Measurements from ENCODE around the gene DSP.

DSP gene

GRCh38 chr6:7515363-7515762 lies 26.1 kb upstream of the DSP start:
- Histone ChIP-seq H3K18ac (ENCODE audit: low read length) (no peak overlapping the region), H2BK5ac (ENCODE audit: low read depth, low read length, poor library complexity) (no peak overlapping the region), H3K14ac (ENCODE audit: low read length) (no peak overlapping the region), H4K12ac (ENCODE audit: low read depth, low read length) (no peak overlapping the region), H2AFZ (ENCODE audit: insufficient read depth, low read length, poor library complexity) (no peak overlapping the region), H3K4ac (ENCODE audit: low read depth, low read length) (no peak overlapping the region), H3K79me1 (ENCODE audit: low read length) (no peaks in the 10 kb centered on the region), H3K23ac (ENCODE audit: low read length) (no peak overlapping the region), H3K4me1 (ENCODE audit: control insufficient read depth in 1 of 2, insufficient read depth in 2 of 2, low read length in 2 of 2) (no peaks in the 10 kb centered on the region), H3K9me3 (ENCODE audit: insufficient read depth, low read depth, low read length) (no peaks in the 10 kb centered on the region), H2BK120ac (ENCODE audit: insufficient read depth, low read length, poor library complexity) (no peak overlapping the region), H4K8ac (ENCODE audit: low read depth, low read length) (no peak overlapping the region), H3K27ac (ENCODE audit: low read depth, low read length) (no peak overlapping the region), H3K27me3 (ENCODE audit: insufficient read depth, low read length) (no peaks in the 10 kb centered on the region), H2BK12ac (ENCODE audit: low read length) (no peak overlapping the region), H4K91ac (ENCODE audit: low read depth, low read length) (no peak overlapping the region), H3K4me3 (ENCODE audit: low read depth, low read length) (no peak overlapping the region), H3K4me2 (ENCODE audit: low read length) (no peak overlapping the region), H3K9ac (ENCODE audit: low read length) (no peak overlapping the region), H2AK5ac (ENCODE audit: low read length) (no peak overlapping the region), H3K36me3 (ENCODE audit: control insufficient read depth in 1 of 2, insufficient read depth in 2 of 2, low read length in 2 of 2) (no peaks in the 10 kb centered on the region), H3K79me2 (ENCODE audit: control insufficient read depth, insufficient read depth, low read length, poor library complexity) (no peaks in the 10 kb centered on the region)
- no peak for DNase-seq
- no CpG with 5 or more reads among the region's 2 CpGs for WGBS (ENCODE audit: extremely low coverage, insufficient coverage, insufficient read length)

- H3K4me3 ChIP-seq (ENCODE audit: low read depth, low read length), result no peak overlapping the region
- H3K4me2 ChIP-seq (ENCODE audit: low read length), result no peak overlapping the region
- no peak overlapping the region for H4K12ac ChIP-seq (ENCODE audit: low read depth, low read length)
- H3K4ac ChIP-seq (ENCODE audit: low read depth, low read length), result no peak overlapping the region
- DNase-seq, result no peak
- H4K8ac ChIP-seq (ENCODE audit: low read depth, low read length), result no peak overlapping the region
- H3K79me1 ChIP-seq (ENCODE audit: low read length), result no peaks in the 10 kb centered on the region
- H3K14ac ChIP-seq (ENCODE audit: low read length), result no peak overlapping the region
- H3K18ac ChIP-seq (ENCODE audit: low read length), result no peak overlapping the region
- H3K9ac ChIP-seq (ENCODE audit: low read length), result no peak overlapping the region
- no peak overlapping the region for H2BK120ac ChIP-seq (ENCODE audit: insufficient read depth, low read length, poor library complexity)
- no peaks in the 10 kb centered on the region for H3K79me2 ChIP-seq (ENCODE audit: control insufficient read depth, insufficient read depth, low read length, poor library complexity)
- no peak overlapping the region for H4K91ac ChIP-seq (ENCODE audit: low read depth, low read length)
- no peak overlapping the region for H2BK12ac ChIP-seq (ENCODE audit: low read length)
- no peak overlapping the region for H3K23ac ChIP-seq (ENCODE audit: low read length)
- H2BK5ac ChIP-seq (ENCODE audit: low read depth, low read length, poor library complexity), result no peak overlapping the region
- H3K4me1 ChIP-seq (ENCODE audit: control insufficient read depth in 1 of 2, insufficient read depth in 2 of 2, low read length in 2 of 2), result no peaks in the 10 kb centered on the region
- no peaks in the 10 kb centered on the region for H3K27me3 ChIP-seq (ENCODE audit: insufficient read depth, low read length)
- no peaks in the 10 kb centered on the region for H3K36me3 ChIP-seq (ENCODE audit: control insufficient read depth in 1 of 2, insufficient read depth in 2 of 2, low read length in 2 of 2)
- H3K27ac ChIP-seq (ENCODE audit: low read depth, low read length), result no peak overlapping the region
- no peak overlapping the region for H2AK5ac ChIP-seq (ENCODE audit: low read length)
- H2AFZ ChIP-seq (ENCODE audit: insufficient read depth, low read length, poor library complexity), result no peak overlapping the region
- H3K9me3 ChIP-seq (ENCODE audit: insufficient read depth, low read depth, low read length), result no peaks in the 10 kb centered on the region
- no CpG with 5 or more reads among the region's 8 CpGs for WGBS (ENCODE audit: extremely low coverage, insufficient coverage, insufficient read length)
Measured at GRCh38 chr6:7518877-7519276, 22.6 kb upstream of the DSP start.

GRCh38 chr6:7522873-7523272 lies 18.6 kb upstream of the DSP start:
- Histone ChIP-seq H2AK5ac (ENCODE audit: low read length) (no peak overlapping the region), H2BK120ac (ENCODE audit: insufficient read depth, low read length, poor library complexity) (no peak overlapping the region), H4K8ac (ENCODE audit: low read depth, low read length) (no peak overlapping the region), H2BK12ac (ENCODE audit: low read length) (no peak overlapping the region), H3K27me3 (ENCODE audit: insufficient read depth, low read length) (no peaks in the 10 kb centered on the region), H3K79me2 (ENCODE audit: control insufficient read depth, insufficient read depth, low read length, poor library complexity) (no peaks in the 10 kb centered on the region), H3K4me2 (ENCODE audit: low read length) (no peak overlapping the region), H3K79me1 (ENCODE audit: low read length) (no peaks in the 10 kb centered on the region), H3K4me3 (ENCODE audit: low read depth, low read length) (no peak overlapping the region), H3K27ac (ENCODE audit: low read depth, low read length) (no peak overlapping the region), H3K36me3 (ENCODE audit: control insufficient read depth in 1 of 2, insufficient read depth in 2 of 2, low read length in 2 of 2) (no peaks in the 10 kb centered on the region), H2AFZ (ENCODE audit: insufficient read depth, low read length, poor library complexity) (no peak overlapping the region), H3K9me3 (ENCODE audit: insufficient read depth, low read depth, low read length) (no peaks in the 10 kb centered on the region), H4K12ac (ENCODE audit: low read depth, low read length) (no peak overlapping the region), H4K91ac (ENCODE audit: low read depth, low read length) (no peak overlapping the region), H2BK5ac (ENCODE audit: low read depth, low read length, poor library complexity) (no peak overlapping the region), H3K9ac (ENCODE audit: low read length) (no peak overlapping the region), H3K4me1 (ENCODE audit: control insufficient read depth in 1 of 2, insufficient read depth in 2 of 2, low read length in 2 of 2) (peaks cover 0 to 3% of the 10 kb centered on the region in 2 experiments), H3K18ac (ENCODE audit: low read length) (no peak overlapping the region), H3K23ac (ENCODE audit: low read length) (no peak overlapping the region), H3K14ac (ENCODE audit: low read length) (no peak overlapping the region), H3K4ac (ENCODE audit: low read depth, low read length) (no peak overlapping the region)
- no peak for DNase-seq

GRCh38 chr6:7523922-7524321 lies 17.5 kb upstream of the DSP start:
- H2AK5ac ChIP-seq (ENCODE audit: low read length), result no peak overlapping the region
- H3K36me3 ChIP-seq (ENCODE audit: control insufficient read depth in 1 of 2, insufficient read depth in 2 of 2, low read length in 2 of 2), result no peaks in the 10 kb centered on the region
- H3K23ac ChIP-seq (ENCODE audit: low read length), result no peak overlapping the region
- no peak overlapping the region for H3K27ac ChIP-seq (ENCODE audit: low read depth, low read length)
- H3K79me2 ChIP-seq (ENCODE audit: control insufficient read depth, insufficient read depth, low read length, poor library complexity), result no peaks in the 10 kb centered on the region
- H3K4me1 ChIP-seq (ENCODE audit: control insufficient read depth in 1 of 2, insufficient read depth in 2 of 2, low read length in 2 of 2), result peaks cover 2 to 5% of the 10 kb centered on the region in 2 experiments
- H4K91ac ChIP-seq (ENCODE audit: low read depth, low read length), result no peak overlapping the region
- no peak overlapping the region for H4K8ac ChIP-seq (ENCODE audit: low read depth, low read length)
- H3K4me3 ChIP-seq (ENCODE audit: low read depth, low read length), result no peak overlapping the region
- no CpG with 5 or more reads among the region's 2 CpGs for WGBS (ENCODE audit: extremely low coverage, insufficient coverage, insufficient read length)
- no peaks in the 10 kb centered on the region for H3K79me1 ChIP-seq (ENCODE audit: low read length)
- no peak overlapping the region for H3K9ac ChIP-seq (ENCODE audit: low read length)
- no peak overlapping the region for H4K12ac ChIP-seq (ENCODE audit: low read depth, low read length)
- H2BK12ac ChIP-seq (ENCODE audit: low read length), result no peak overlapping the region
- H2BK5ac ChIP-seq (ENCODE audit: low read depth, low read length, poor library complexity), result no peak overlapping the region
- no peaks in the 10 kb centered on the region for H3K27me3 ChIP-seq (ENCODE audit: insufficient read depth, low read length)
- H3K4me2 ChIP-seq (ENCODE audit: low read length), result no peak overlapping the region
- no peak overlapping the region for H3K18ac ChIP-seq (ENCODE audit: low read length)
- no peak overlapping the region for H2AFZ ChIP-seq (ENCODE audit: insufficient read depth, low read length, poor library complexity)
- H3K9me3 ChIP-seq (ENCODE audit: insufficient read depth, low read depth, low read length), result no peaks in the 10 kb centered on the region
- no peak overlapping the region for H3K4ac ChIP-seq (ENCODE audit: low read depth, low read length)
- no peak overlapping the region for H3K14ac ChIP-seq (ENCODE audit: low read length)
- H2BK120ac ChIP-seq (ENCODE audit: insufficient read depth, low read length, poor library complexity), result no peak overlapping the region
- no peak for DNase-seq

Data from trophoblast cell (in vitro differentiated cells and primary cell).